ENCODE measurements around the gene PBX1.
A peak's percentile ranks its signal among the peaks of the same experiment; 100 is the strongest.

Gene PBX1

DNA sequence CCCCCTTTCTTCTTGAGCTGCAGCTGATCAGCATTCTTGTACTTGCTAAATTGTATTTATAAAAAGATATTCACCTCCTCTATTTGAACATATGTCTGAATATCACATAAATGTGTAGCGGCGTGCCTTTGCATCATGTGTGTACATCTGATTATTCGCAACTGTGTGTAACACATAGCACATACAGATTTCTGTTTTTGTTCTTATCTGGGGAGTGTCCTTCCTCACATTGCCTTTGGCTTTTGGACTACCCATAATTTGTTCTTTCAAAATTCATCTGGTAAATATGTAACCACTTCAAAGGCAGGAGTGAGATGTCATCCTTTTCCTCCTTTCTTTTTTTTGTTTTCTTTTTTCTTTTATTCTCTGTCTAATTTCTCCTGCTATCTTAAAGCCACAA is 113.6 kb downstream of the PBX1 start:
- DNase-seq: peak; percentile 51

DNA sequence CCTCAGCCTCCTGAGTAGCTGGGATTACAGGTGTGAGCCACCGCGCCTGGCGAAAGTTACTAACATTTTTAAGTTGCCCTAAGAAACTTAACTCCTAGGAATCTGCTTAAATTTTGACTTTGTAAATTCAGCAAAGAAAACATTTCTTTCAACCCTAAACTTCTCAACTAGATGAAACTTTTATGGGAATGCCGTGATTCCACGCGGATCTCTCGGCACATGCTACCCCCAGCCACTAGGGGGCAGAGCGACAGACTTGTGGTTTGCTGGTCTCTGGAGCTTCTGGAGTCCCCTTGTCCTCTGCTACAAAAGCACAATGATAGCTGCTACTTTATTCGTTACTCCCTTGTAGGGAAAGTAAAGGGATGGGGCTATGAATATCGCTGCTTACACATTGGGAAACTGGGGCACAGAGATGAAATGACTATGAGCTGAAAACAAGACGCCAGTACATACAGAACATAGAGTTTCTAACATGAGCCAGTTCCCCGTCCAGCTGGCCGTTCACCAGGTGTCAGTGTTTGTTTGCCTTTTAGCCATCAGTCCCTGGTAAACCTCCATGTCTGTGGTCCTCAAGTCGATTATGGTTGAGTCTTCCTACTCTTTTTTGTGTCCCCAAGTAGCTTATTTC is 114.7 kb downstream of the PBX1 start:
- DNase-seq: peak; percentile 57

DNA sequence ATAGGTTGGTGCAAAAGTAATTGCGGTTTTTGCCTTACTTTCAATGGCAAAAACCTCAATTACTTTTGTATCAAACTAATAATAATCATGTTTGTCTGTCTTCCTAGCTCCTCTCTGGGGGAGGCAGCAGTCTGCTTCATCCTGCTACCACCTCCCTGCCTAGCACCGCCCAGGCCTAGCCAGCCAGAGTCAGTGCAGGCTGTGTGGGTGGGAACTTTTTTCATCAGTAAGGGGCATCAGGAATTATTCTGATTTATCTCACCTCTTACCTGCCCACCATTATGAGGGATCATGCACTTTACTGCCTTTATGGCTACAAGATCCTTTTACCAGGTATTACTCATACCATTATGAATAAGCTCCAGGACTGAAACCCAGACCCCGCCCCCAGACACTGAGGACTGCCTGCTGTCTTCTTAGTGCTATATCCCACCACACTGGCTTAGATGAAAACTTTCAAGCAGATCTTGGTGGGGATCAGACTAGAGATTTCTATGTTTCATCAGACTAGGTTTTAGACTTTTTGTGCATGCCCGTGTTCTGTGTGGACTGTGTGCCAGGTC is 116.4 kb downstream of the PBX1 start:
- DNase-seq: no peak

DNA sequence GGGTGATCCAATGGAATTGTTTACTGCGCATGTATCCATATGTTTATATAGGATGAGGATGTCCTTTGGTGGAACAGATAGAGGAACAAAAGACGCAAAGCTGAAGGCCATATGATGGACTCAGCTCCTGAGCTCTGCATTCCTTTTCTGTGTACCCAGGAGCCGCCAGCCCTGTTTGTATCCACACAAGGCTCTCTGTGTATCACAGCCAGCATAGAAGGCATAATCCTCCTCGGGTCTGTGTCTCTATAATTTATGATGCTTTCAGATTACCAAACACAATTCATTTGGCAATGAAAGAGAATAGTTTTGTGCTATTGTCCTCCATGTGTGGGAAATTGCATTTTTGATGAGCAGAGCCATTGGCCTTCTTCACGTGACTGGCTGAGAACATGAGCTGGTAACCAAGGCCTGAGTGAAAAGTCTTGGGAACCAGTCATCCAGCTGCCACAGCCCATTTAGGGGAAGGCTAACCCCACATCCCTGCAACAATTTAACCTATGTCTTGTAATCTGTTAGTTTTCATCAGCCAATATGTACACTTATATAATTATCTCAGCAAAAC is 119.2 kb downstream of the PBX1 start:
- DNase-seq: no peak

DNA sequence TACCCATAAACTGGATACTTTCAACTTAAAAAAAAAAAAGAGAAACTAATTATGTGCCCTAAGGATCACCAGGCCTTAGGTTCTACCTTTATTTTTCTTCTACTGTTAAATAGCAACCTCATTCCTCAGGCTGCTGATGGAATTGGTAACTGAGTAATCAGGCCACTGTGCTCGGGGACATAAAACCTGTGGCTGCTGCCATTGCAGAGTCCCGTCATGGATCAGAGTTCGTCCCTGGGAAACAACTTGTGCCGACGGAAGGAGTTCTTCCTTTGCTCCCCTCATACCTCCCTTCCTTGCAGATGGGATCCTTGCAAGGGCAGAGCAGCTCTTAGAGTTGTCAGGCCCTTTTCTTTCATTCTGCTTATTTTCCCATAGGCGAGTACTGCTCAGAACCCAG is 123.6 kb downstream of the PBX1 start:
- DNase-seq: no peak

DNA sequence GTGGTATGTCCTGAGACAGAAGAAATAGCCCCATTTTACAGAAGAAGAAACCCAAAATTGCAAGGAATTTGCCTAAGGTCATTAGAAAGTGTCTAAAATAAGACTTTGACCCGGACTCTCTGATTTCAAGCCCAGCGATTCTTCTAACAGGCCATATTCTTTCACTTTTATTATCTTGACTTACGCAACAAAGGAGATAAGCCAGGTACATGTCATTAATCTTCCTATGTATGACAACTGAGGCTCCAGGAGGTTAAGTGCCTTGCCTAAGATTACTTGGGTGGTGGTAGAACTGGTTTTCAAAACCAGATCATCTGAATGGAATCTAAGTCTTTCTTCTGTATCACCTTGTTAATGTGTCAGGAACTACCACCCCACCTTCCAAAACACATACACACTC is 124.3 kb downstream of the PBX1 start:
- DNase-seq: no peak

DNA sequence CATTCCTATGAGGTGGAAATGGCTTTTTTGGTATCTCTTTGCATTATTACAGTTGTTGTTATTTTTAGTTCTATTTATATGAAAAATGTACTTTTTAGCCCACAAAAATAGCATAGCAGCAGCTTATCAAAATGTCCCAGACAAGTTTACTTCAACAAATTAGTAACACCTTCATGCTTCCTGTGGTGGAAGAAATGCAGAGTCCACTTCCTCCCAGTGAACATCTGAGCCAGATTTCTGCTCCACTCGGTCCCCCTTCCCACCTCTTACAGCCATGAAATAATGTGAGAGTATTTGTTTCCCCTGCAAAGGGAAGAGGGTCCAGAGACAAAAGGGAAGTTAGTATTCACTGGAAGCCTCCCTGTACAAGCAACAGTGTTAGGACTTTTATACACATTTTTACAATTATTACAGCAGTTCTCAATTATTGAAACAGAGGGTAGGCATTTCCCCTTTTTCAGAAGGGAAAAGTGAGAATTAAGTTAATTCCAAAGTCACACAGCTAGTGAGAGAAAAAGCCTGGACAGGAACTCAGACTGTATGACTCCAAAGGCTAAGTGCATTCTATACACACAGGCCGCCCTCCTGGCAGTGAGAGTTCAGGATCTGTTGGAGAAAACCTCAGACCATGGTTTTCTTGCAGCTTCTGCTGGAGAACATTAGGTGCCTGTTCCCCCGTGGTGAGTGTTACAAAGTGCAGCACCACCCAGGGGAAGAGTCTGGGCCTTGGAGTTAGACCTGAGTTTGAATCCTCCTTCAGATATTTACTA is 126.5 kb downstream of the PBX1 start:
- DNase-seq: peak; percentile 28

DNA sequence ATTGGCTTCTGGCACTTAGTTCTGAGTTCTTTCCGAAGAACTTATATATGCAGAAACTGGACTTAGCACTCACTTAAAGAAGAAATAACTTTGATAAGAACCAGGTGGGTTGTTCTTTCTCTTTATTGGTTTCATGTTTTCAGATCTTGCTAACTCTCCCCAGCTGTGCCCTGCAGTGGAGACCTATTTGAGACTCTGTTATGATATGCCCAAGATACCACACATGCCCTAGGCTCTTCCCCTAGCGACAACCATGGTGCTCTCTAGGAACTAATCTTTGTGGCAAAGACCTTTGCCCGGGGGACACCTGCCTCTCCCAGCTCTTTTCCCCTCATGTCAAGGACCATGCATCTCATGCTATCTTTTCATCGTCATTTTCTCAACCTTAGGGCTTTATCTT is 128.8 kb downstream of the PBX1 start:
- no peak for DNase-seq

DNA sequence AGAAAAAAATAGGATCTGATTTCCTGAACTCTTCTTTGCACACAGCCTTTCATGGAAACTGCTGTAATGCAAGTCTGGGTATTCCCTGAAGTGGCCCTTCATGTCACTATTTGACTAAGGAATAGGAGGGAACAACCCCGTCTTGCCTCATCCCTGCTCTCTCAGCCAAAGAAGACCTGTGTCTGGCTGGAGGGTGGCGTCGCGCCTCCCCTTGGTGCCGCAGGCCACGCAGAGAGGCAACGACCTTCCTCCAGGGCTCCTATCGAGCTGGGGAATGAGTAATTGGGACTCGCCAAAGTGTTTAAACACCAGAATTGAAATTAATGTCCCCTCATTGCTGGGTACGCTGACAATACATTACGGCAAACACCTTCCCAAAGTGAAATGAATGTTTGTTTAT is 129.8 kb downstream of the PBX1 start:
- DNase-seq: no peak

DNA sequence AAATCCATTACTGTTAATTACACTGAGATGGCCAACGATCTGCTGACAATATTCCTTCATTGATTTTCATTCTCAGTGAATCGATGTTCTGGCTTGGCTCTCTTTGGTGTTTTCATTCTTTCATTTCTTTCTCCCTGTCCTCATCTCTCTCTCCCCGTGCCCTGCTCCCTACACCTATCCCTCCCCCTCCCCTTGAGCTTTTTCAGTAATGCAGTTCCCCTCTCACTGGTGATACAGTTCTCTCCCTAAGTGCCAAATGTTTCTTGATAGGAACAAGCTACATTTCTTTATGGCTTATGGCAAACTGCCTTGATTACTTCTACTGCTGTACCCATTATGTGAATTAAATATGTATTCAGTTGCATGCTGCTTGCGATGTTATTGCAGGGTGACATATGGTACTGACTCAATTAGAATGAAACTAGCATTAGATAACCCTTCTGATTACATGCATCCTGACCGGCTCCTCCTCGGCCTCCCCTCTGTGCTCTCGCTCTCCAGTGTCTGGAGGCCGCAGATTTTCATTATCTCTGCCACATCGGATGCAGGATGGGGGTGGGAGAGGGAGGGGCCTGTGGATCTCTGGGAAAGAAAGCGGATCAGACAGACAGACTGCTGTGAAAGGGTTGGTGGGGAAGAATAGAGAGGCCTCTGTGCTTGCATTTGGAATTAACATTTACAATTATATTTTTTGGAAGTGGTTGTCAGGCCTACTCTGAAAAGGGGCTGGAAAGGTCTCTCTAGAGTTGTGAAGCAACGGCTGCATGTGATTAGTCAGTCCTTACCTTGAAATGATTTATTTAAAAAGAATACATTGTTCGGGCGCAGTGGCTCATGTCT is 130.9 kb downstream of the PBX1 start:
- DNase-seq: no peak

DNA sequence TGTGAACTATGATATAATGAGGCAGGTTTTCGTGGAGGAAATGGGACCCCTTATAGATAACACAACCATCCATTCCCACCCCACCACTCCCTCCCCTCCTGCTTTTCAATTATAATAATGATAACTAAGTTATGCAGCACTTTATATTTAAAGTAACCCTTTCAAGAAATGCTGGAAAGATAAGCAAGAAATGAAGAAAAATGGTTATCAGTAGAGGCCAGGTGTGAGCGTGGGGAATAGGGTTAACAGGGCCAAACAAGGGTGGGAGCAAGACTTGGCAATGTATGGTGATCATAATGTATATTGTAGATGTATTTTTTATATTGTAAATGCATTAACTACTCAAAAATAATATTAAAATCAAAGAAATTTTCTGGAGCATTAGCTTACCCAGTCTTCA is 133.4 kb downstream of the PBX1 start:
- no peak for DNase-seq

DNA sequence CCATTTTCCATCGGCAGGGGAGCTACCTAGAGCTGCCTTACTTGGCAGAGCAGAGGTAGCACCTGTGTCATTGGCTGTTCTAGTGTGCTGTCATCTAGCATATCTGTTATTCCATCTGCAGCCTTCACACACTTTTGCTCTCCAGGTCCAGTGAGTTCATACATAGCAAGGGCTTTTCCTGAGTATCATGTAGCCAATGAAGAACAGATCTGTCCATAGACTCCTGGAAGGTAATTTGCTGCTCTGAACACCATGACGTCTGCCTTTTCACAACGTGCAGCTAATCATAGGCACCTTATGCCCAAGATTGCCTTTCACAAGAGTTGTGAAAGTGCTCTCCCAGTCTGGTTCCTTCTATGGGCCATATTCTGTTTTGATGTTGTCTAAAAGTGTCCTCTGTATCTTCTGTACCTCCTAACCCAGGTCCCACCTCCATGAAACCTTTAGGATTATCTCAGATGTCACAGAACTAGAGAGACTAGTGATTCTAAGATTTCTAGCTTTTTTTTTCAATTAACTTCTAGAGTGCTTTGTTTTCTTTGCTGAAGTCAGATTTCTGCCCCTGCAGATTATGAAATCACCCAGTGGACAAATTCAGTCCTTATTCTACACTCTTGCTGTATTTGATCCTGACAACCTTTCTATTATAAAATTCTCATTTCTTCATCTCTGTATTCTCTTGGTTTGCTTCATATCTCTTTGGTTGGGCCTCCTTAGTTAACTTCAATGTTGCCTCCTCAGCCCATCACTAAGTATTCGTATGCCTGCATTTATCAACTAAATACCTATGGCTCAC is 134.8 kb downstream of the PBX1 start:
- DNase-seq: no peak

DNA sequence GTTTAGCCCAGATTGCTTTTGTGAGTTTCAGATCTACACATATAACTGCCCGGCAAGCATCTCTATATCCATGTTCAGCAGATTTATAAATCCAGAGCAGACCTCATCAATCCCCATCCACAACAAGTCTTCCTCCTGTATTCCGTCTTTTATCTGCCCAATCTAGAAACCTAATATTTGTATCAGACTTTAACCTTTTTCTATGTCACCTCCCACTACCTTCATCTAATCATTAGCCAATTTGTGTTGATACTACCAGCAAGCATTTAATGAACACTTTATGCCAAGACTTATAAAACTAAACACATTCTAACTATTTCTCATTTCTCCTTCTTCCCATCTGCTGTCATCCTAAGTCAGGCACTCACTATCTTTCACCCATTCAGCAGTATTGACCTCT is 135.5 kb downstream of the PBX1 start:
- no peak for DNase-seq

DNA sequence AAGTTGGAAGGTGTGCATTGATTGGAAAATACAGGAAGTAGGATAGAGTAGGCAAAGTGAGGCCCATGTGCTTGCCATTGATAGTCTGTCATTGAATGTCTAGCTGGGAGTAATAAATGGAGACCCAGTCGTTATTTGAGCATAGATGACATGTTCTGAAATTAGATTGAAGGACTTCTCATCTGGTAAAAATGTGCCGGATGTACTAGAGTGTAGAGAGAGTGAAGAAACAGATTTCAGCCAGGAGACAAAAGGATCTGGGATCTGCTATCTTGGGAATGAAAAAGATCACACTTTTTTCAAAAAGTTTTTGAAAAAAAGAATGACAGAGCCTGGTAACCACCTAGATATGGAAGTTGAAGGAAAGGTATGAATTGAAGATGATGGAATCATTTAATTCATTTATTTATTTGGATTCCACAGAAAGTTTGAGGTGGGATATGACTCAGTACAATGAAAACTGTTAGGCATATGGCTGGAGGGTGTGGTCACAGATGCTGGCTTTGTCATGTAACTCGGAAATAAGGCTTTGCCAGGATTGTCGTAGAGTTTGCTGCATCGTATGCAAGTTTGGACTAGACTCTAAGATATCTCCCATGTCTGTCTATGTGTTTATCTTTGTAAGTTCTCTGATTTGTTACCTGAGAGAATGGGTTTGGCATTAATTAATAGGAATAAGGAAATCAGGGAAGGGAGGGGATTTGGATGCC is 137.1 kb downstream of the PBX1 start:
- no peak for DNase-seq

DNA sequence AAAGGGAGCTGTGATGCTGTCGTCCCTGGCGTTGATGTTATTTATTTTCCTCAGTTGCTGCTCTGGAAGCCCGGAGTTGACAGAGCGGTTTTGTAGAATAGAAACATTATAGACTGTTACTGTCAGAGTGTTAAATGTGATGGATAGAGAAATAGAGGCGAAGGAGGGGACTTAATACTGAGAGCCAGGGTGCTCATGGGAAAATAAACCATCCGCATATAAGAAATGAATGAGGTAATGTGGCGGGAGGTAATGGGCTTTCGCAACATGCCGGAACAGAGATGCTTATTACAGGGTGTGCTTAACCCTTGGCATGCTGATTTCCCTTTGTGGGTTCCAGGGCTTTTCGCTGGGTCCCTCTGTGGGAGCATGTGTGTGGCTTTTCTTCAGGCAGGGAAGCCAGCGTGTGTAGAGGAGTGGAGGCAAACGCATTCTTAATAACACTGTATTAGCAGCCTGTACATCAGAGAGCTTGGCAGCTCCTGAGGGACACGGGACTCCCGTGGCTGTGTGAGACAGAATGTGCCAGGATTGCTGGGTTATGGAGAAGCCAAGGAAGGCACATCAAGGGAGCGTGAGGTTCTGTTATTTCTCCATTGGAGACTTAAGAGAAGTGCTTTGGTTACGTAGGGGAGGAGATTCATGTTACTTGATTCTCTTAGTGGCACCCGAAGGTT is 141.0 kb downstream of the PBX1 start:
- no peak for DNase-seq

DNA sequence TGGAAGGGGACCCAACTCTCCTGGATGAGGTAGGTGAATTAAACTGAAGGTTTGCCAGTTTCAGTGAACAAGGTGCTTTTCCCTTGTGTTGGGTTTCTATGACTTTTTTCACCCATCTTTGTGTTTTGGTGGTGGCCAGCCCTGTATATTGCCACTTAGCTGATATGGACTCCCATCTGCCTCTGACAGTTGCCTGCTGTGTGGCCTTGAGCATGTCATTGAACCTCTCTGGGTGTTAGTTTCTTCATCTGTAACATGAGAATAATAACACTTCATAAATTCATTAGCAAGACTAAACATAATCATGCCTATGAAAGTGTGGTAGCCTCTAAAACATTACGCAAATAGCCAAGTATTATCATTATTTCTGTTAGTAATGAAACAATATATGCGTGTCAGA is 141.7 kb downstream of the PBX1 start:
- DNase-seq: no peak

DNA sequence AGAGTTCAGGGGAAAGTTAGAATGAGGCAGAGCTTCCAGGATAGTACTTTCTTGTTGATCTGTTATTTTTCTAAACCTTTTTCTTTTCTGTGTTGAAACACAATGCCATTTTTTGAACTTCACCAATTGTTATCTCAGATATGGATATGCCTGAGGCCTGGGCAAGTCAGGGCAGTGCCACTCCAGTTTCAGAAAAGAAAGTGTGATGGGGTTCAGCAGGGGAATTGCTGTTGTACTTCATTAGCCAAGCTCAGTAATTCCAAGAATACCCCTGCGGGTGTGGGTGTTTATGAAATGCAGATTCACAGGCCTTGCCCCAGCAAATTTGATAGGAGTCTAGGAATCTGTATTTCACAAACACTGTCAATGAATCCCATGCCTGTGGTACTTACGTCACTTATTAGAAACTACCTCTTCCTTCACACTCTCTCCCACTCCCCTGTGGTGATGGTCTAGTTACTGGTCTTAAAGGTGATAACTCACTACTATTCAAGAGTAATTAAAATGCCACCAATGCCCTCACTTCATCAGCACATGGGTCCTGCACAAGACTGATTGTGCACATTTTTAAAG is 142.3 kb downstream of the PBX1 start:
- DNase-seq: no peak

DNA sequence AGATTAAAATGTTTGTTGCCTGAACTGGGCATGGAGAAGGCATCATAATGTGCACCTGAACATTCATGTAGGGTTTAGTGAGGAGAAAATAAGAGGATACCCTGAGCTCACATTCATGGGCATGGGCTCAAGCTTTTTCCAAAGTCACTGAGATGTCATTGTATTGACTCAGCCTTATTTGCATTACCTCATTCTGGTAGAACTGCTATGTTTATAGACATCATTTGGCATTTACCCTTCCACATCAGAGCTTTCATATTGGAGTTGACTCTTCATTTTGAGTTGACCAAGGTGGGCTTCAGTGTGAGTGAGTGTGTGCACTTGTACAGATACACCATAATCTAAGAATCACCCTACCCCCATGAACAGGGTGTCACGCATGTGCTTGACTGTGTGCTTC is 143.2 kb downstream of the PBX1 start:
- no peak for DNase-seq

DNA sequence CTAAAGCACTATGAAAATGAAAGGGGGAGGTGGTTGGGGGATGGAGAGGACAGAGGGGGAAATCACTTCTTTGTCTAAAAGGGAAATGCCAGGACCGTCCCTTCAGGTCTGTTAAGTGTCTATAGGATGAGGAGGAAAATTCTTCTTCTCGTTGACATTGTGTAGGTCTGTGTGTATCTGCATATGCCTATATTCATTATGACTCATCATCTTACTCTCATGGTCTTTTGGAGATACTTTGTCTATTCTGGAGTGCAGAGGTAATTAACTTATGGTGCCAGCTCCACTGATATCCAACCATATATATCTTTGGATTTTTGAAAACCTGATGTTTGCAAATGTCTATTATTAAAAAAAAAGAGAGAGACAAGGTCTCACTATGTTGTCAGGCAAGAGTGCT is 143.7 kb downstream of the PBX1 start:
- DNase-seq: no peak

DNA sequence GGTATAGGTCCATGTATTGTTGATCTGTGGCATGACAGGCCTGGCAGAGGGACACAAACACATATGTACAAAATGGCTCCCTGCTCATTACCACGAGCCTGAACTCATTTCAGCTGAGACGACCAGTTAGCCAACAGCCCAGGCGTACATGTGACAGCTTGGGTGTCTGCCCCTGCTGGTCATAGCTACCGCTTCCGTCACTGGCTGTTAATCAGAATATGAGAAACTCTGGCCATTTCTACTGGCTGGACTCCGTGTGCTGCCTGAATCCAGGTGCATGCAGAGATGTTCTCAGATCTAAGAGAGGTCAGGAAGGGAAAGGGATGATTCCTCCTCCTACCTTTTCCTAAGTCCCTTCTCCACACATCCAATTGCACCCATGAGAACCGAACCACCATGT is 144.5 kb downstream of the PBX1 start:
- DNase-seq: no peak

DNA sequence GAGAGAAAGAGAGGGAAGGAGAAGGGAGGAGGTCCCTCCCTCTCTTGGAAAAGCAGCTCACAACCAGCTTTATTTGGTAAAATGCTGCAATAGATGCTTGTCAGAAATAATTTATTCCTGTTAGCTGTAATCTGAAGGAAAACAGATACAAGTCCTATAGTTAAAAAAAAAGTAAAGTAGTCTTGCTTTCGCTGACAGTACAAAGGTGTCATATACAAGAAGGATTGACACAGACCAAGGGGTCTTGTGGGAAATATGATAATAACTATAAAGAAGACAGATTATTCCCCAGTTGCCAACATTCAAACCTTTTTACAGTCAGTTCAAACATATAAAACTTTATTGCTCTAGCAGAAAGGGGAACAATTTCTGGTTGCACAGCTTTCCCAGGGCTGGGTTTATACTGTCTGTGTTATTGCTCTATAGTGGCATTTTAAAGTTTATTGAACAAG is 145.0 kb downstream of the PBX1 start:
- no peak for DNase-seq

Data from OCI-M1 (cell line).